ENCODE data around the gene AMTN.
"Not testable (repeated sequence)": the region's sequence is repeated elsewhere in the genome, so short reads cannot be mapped to it uniquely, and the experiment has no call there.

AMTN gene, protein sequence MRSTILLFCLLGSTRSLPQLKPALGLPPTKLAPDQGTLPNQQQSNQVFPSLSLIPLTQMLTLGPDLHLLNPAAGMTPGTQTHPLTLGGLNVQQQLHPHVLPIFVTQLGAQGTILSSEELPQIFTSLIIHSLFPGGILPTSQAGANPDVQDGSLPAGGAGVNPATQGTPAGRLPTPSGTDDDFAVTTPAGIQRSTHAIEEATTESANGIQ

DNA sequence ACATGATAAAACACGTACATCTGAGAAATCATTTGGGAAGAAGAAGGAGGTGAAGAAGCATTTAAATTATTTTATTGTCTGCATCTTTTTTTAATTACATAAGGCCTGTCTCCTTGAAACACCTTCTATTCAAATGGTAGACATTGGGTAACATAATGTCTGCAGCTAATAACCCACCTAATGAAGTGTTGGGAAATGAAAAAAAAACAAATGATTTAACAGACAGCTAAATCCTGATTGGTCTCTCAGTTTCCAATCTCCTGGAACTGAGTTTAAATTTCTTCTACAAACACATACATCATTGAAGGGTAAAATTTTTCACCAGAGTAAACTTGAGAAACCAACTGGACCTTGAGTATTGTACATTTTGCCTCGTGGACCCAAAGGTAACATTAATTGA lies at the start of gene AMTN:
Gene AMTN (plus strand): TSS at position 301 of the 400 bp plus-strand sequence. CDS start 209 bp downstream, outside the sequence.
- DNase-seq (ENCODE audit: low spot score) = no peak

GRCh38 chr4:70471897-70472296 lies 46.5 kb upstream of the AMTN start, which contains the start of gene MUC7:
Gene MUC7, plus strand, starts transcription at chr4:70472197. Its CDS starts 1,825 bp downstream, at chr4:70474022.
- peak; percentile 12 for DNase-seq (ENCODE audit: low spot score)

DNA sequence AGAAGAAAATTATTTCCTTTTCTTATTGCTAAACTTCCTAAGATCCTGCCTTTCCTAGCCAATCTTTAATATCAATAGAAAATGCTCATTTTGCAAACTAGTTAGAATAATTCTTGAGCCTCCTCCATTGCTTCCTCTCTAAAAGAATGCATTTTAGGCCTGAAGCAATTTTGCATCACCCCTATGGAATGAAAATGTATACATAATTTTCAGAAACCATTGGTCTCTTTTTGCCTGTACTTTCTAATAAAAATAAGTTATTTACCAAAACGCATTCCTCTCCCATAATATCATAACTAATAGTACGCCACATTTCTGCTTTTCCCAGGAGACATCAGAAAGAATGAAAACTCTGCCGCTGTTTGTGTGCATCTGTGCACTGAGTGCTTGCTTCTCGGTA lies 44.7 kb upstream of the AMTN start:
- DNase-seq (ENCODE audit: low spot score) = no peak

DNA sequence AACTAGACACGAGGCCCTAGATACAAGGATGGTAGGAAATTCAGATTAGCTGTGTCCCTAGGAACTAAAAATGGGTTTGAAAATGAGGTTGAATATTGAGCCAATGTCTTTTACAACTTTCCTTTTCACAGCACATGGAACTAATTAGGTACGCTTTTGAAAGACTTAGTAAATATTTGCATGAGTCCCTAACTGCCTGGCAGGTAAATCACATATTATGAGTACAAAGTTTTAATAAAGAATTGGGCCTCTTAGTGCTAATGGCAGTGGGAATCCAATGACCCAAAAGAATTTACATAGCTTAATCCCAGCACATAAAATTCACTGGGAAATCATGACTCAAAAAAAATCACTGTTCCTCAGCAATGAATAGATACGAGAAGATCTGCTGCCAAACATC lies 29.6 kb upstream of the AMTN start:
- no peak for DNase-seq (ENCODE audit: low spot score)

DNA sequence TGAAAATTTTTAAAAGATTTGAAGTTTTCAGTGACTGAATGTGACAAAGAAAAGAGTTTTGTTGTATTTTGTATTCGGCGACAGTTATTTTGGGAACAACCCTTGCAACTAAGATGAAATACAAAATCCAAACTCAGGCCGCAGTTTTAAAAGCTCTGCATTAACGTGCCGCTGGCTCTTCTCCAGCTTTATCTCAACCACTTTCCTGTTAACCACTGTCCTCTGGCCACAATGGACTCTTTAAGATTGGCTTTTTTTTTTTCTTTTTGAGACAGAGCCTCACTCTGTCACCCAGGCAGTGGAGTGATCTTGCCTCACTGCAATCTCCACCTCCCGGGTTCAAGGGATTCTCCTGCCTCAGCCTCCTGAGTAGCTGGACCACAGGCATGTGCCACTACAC lies 22.1 kb upstream of the AMTN start:
- no peak for DNase-seq (ENCODE audit: low spot score)

DNA sequence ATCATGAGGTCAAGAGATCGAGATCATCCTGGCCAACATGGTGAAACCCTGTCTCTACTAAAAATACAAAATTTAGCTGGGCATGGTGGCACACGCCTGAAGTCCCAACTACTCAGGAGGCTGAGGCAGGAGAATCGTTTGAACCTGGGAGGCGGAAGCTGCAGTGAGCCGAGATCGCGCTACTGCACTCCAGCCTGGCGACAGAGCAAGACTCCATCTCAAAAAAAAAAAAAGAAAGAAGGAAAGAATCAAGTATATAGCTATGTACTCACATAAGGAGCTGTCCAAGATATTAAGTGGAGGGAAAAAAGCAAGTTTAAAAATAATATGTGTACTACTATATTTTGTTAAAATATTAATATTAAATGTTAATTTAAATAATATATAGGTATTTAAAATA lies 16.5 kb upstream of the AMTN start:
- DNase-seq (ENCODE audit: low spot score) = not testable (repeated sequence)

DNA sequence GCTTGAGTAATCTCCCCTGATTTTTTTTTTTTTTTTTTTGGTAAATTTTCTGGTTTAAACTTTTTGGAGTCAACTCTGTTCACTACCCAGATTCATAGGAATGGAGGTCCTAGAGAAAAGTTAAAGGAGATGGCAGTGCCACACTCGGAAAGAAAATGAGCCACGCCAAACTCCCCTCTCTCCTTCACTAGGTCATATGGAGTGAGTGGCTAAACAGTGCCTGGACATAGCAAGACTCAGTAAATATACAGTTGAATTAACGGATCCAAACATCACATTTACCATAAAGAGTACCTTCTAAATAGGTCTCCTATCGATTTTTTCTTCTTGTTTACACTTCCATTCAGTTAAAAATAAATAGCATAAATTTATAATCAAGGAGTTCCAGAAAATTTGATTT lies 13.6 kb upstream of the AMTN start:
- DNase-seq (ENCODE audit: low spot score) = no peak

DNA sequence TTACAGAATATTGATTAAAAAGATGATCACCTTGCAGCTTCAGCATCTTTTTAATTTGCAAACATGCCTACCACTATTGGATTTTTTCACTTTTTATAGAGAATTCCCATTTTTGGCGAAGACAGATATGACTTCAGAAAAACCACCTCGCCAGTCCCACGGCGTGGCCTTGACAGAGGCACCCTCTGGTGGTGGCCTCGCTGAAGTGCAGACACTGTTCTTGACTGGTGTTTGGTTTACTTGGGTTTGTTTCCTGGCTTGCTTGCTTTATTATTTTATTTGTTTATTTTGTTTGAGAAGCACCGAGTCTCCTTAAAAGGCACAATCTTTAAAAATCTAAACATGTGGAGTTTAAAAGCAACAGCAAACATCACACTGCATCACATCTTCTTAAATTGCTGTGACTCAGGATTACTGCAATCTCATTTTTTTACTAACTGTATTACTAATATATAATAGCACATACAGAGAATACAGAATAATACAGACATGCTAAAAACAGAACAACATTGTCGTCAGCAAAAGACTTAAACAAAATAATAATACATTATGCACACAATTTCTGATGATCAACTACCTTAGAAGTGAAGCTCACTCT lies 13.1 kb upstream of the AMTN start:
- peak; percentile 47 for DNase-seq (ENCODE audit: low spot score)

GRCh38 chr4:70508801-70509200 lies 9.6 kb upstream of the AMTN start:
- no peak for DNase-seq (ENCODE audit: low spot score)

DNA sequence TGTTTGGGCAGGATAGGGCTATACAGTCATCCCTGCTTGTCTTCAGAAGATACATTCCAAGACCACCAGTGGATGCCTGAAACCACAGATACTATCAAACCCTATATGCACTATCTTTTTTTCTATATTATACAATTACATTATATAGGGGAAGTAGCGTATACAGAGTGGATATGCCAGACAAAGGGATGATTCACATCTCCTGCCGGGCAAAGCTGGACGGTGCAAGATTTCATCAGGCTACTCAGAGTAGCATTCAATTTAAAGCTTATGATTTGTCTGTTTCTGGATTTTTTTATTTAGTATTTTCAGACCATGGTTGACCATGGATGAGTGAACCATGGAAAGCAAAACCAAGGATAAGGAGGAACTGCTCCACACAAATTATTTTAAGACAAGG lies 7.0 kb upstream of the AMTN start:
- DNase-seq (ENCODE audit: low spot score) = no peak

- DNase-seq (ENCODE audit: low spot score) = peak; percentile 9
These were observed 2.8 kb upstream of the AMTN start for GRCh38 chr4:70515367-70516250.

DNA sequence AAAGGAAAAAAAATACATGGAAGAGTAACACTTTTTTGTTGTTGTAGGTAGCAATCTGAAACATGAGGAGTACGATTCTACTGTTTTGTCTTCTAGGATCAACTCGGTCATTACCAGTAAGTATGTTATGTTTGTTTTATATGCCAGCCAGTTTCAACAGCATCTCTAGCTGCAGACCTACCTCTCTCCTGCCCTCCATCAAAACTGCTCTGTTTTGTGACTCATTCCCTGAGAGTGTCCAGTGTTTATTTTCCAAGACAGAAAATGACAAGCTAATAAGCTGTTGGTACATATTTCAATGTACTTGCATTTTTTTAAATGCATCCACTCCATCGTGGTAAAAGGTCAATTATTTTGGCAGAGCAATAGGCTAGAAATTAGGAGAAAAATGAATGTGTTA lies 347 bp downstream of the AMTN start:
- no peak for DNase-seq (ENCODE audit: low spot score)

DNA sequence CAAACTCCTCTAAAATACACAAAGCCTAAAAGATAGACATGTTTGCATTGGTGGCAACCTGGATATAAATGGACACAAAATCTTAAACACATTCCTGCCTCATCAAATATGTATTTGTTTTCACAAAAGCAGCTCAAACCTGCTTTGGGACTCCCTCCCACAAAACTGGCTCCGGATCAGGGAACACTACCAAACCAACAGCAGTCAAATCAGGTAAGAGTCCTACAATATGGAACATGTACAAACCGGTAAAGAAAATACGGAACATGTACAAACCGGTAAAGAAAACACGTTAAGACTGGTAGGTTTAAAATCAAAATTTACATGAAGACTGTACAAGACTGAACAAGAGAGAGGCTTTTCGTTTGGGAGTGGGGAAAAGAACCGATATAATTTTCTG lies 4.3 kb downstream of the AMTN start:
- DNase-seq (ENCODE audit: low spot score) = no peak

- no peak for DNase-seq (ENCODE audit: low spot score)
These were observed 12.6 kb downstream of the AMTN start for GRCh38 chr4:70530997-70531396.

- no peak for DNase-seq (ENCODE audit: low spot score)
These were observed 13.6 kb downstream of the AMTN start for GRCh38 chr4:70531981-70532380.

GRCh38 chr4:70533211-70533610 lies 14.8 kb downstream of the AMTN start:
- peak; percentile 39 for DNase-seq (ENCODE audit: low spot score)

DNA sequence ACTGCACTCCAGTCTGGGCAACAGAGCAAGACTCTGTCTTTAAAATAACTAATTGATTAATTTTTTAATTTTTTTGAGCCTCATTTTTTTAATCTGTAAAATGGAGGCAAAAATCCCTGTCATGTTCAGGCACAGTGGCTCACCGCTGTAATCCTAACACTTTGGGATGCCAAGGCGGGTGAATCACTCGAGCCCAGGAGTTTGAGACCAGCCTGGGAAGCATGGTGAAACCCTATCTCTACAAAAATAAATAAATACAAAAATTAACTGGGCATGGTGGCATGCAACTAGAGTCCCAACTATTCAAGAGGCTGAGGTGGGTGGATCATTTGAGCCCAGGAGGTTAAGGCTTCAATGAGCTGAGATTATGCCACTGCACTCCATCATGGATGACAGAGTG lies 15.4 kb downstream of the AMTN start:
- peak; percentile 35 for DNase-seq (ENCODE audit: low spot score)

- not testable (repeated sequence) for DNase-seq (ENCODE audit: low spot score)
These were observed 16.5 kb downstream of the AMTN start for GRCh38 chr4:70534886-70535285.

- DNase-seq (ENCODE audit: low spot score) = no peak
These were observed 20.5 kb downstream of the AMTN start for GRCh38 chr4:70538869-70539268.

DNA sequence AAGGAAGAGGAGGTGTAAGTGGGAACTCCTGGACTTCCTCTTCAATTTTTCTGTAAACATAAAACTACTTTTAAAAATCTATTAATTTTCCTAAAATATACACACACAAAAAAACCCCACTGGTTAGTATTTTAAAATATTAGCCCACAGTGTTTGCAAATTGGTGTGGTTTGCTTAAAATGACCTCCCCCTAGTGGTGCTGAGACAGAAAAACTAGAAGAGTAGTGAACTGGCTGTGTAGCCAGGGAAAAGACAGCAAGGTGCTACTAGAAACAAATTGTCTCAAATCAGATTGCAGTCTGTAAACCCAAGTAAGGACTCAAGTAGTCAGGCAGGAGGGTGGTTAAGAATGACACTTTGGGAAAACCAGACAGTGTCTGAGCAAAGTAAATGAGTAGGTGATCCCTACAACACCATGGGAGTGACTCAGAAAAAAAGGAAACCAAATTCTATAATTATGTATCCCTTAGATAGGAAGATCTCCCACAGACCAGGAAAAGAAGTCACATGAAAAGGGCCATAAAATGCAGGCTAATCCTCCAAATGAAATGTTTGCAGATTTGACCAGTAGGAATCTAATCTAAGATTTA lies 26.0 kb downstream of the AMTN start:
- DNase-seq (ENCODE audit: low spot score) = peak; percentile 37

DNA sequence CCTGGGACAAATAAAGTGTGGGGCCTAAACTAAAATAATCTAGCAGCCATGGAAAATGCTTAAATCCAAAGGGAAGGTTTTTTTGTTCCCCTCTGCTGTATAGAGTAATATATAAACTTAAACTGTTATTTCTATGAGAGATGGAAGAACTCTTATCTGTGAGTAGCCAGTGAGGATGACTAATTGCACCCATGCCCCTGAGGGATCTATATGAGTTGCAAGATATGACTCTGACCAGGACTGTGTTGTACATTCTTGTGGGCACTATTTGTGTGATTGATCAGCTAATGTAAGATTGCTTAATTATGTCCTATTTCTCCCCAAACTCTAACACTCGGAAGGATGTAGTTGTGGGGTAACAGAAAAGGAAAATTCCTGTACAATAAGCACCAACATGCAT lies 38.5 kb downstream of the AMTN start:
- DNase-seq (ENCODE audit: low spot score) = no peak

DNA sequence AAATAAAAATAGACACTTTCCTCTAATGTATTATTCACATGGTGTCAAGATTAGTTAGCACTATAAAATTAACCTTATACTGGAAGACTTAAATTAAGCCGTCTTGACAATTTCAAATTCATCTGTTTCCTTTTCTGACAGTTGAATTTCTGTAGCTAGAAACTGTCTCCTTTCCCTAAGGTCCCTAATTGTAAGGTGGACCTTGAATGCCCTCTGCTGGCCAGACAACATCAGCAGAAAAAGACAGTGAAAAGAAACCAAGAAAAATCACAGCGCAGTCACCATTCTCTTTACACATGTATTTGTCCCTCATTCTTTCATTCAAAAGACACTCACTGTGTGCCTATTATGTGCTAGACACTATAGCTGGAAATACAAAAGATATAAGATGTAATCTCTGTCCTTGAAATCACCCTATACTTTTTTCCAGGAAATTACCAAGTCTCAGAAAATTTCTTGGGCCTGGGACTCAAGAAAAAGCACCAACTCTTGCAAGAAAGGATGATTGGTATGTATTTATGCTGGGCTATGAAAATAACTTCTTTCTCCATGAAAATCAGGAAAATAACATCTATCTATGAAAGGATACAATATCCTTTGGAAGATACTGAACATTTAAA lies 41.0 kb downstream of the AMTN start:
- DNase-seq (ENCODE audit: low spot score) = peak; percentile 57

Data from kidney tubule cell (primary cell).